GM23248 (cell line): ENCODE data around the gene ABCA1.

Source experiments
- EZH2 ChIP-seq: fragments of 200-600 bp; sonication (generic); IDR thresholded peaks from 2 replicates; pipeline ENCODE4 v1.6.1; 2018; ENCODE audit warnings: antibody characterized with exemption, mild to moderate bottlenecking; ENCODE audit not compliant: insufficient read depth, poor library complexity, severe bottlenecking
- EZH2phosphoT487 ChIP-seq: fragments of 200-600 bp; sonication (generic); IDR thresholded peaks from 2 replicates; pipeline ENCODE4 v1.6.1; 2018; ENCODE audit warnings: antibody characterized with exemption, moderate library complexity, mild to moderate bottlenecking, low read depth; ENCODE audit not compliant: insufficient read depth

DNA sequence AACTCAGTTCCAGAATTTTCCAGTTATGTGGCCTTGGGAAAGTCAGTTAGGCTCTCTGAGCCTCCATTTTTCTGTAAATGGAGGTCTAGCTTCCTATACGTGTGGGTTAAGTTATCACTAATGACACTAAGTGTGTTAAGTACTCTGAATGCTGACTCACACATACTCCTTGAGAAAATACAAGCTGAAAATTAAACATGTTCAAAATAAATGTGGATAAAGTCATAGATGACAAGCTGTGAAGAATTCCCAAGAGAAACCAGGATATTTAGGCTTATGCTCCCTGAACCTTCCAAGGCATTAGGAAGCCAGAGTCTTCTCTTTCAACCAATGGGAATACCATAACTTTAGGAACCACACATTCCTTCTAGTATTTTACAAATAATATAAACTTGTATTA is 58.1 kb downstream of the ABCA1 start:
- no peak for TF ChIP-seq EZH2
- no peak for TF ChIP-seq EZH2phosphoT487
